ENCODE measurements around the gene ENO1. TPM values are rescaled to one million over a fixed set of nuclear protein-coding genes. Genes with fewer than 3 reads are reported as not detected.

ENO1 gene
- total RNA-seq, 2 donors from 2014 or later: 570 to 767 TPM

GRCh38 chr1:8846263-8846662 lies 32.2 kb downstream of the ENO1 start:
- Histone ChIP-seq H3K27me3 (replicated peaks; ENCODE audit: insufficient read depth) (no peaks in the 10 kb centered on the region), H3K4me3 (no peak overlapping the region), H3K36me3 (no peaks in the 10 kb centered on the region), H3K27ac (no peak overlapping the region), H3K9me3 (no peaks in the 10 kb centered on the region), H3K4me1 (ENCODE audit: control insufficient read depth in 1 of 2, low read depth in 2 of 2) (peaks cover 11 to 35% of the 10 kb centered on the region in 2 donors)
- ATAC-seq (ENCODE audit: insufficient number of reproducible peaks, low FRiP score, low read depth): no peak
- no peak for DNase-seq (ENCODE audit: low spot score)
- TF ChIP-seq CTCF (IDR thresholded peaks at IDR 0.05): no peak

- no peak overlapping the region for H3K27ac ChIP-seq
- peaks cover 11 to 35% of the 10 kb centered on the region in 2 donors for H3K4me1 ChIP-seq (ENCODE audit: control insufficient read depth in 1 of 2, low read depth in 2 of 2)
- ATAC-seq (ENCODE audit: insufficient number of reproducible peaks, low FRiP score, low read depth) (no peak), DNase-seq (ENCODE audit: low spot score) (no peak)
- peak overlapping the region; percentile 10 for H3K4me3 ChIP-seq
- H3K27me3 ChIP-seq (replicated peaks; ENCODE audit: insufficient read depth): no peaks in the 10 kb centered on the region
- no peak for TF ChIP-seq CTCF (IDR thresholded peaks at IDR 0.05)
- no peaks in the 10 kb centered on the region for H3K9me3 ChIP-seq
- H3K36me3 ChIP-seq: no peaks in the 10 kb centered on the region
Observed at GRCh38 chr1:8845104-8846097, 33.1 kb downstream of the ENO1 start.

GRCh38 chr1:8844501-8845006 lies 33.9 kb downstream of the ENO1 start:
- no peak for TF ChIP-seq CTCF (IDR thresholded peaks at IDR 0.05)
- DNase-seq (ENCODE audit: low spot score) (no peak), ATAC-seq (ENCODE audit: insufficient number of reproducible peaks, low FRiP score, low read depth) (no peak)
- Histone ChIP-seq H3K36me3 (no peaks in the 10 kb centered on the region), H3K9me3 (no peaks in the 10 kb centered on the region), H3K4me3 (no peak overlapping the region), H3K4me1 (ENCODE audit: control insufficient read depth in 1 of 2, low read depth in 2 of 2) (peaks cover 11 to 35% of the 10 kb centered on the region in 2 donors), H3K27ac (no peak overlapping the region), H3K27me3 (replicated peaks; ENCODE audit: insufficient read depth) (no peaks in the 10 kb centered on the region)

GRCh38 chr1:8841395-8841794 lies 37.1 kb downstream of the ENO1 start:
- Histone ChIP-seq H3K27me3 (replicated peaks; ENCODE audit: insufficient read depth) (no peaks in the 10 kb centered on the region), H3K4me1 (ENCODE audit: control insufficient read depth in 1 of 2, low read depth in 2 of 2) (peaks cover 11 to 23% of the 10 kb centered on the region in 2 donors), H3K36me3 (no peaks in the 10 kb centered on the region), H3K9me3 (no peaks in the 10 kb centered on the region), H3K27ac (no peak overlapping the region), H3K4me3 (no peak overlapping the region)
- ATAC-seq (ENCODE audit: insufficient number of reproducible peaks, low FRiP score, low read depth): no peak
- no peak for TF ChIP-seq CTCF (IDR thresholded peaks at IDR 0.05)
- no peak for DNase-seq (ENCODE audit: low spot score)

GRCh38 chr1:8839990-8840389 lies 38.5 kb downstream of the ENO1 start:
- DNase-seq (ENCODE audit: low spot score) (no peak), ATAC-seq (ENCODE audit: insufficient number of reproducible peaks, low FRiP score, low read depth) (no peak)
- H3K36me3 ChIP-seq: no peaks in the 10 kb centered on the region
- H3K4me1 ChIP-seq (ENCODE audit: control insufficient read depth in 1 of 2, low read depth in 2 of 2): peaks cover 4 to 9% of the 10 kb centered on the region in 2 donors
- no peaks in the 10 kb centered on the region for H3K27me3 ChIP-seq (replicated peaks; ENCODE audit: insufficient read depth)
- no peak overlapping the region for H3K4me3 ChIP-seq
- no peak for TF ChIP-seq CTCF (IDR thresholded peaks at IDR 0.05)
- no peak overlapping the region for H3K27ac ChIP-seq
- H3K9me3 ChIP-seq: no peaks in the 10 kb centered on the region
